Heart right ventricle (tissue), 16 donors: ENCODE results near the gene CYREN. TPM values are rescaled to one million over a fixed set of nuclear protein-coding genes. Genes with fewer than 3 reads are reported as not detected.
"Not testable (repeated sequence)": the region's sequence is repeated elsewhere in the genome, so short reads cannot be mapped to it uniquely, and the experiment has no call there.

Experiments
- ATAC-seq, 8 donors: fragments of 200-7000 bp; cut with Tn5 transposase; one replicate each; pipeline ENCODE4 v1.9.1; 2020; ENCODE audit warnings: mild to moderate bottlenecking in 8 of 8, moderate library complexity in 8 of 8, moderate number of reproducible peaks in 1 of 8
- DNase-seq, 2 donors: peaks; one replicate each; pipeline ENCODE4 v3.0.0-alpha.2; 2020
- H3K27ac ChIP-seq, 10 donors: fragments of 200-600 bp; sonication (generic) in 2 of 10; one replicate each; pipeline versions ENCODE4 v1.5.0 to v1.8.0; 2020 to 2022; ENCODE audit warnings: mild to moderate bottlenecking in 3 of 10
- H3K27me3 ChIP-seq, 7 donors: fragments of 200-600 bp; one replicate each; pipeline ENCODE4 v1.8.0; 2021 to 2022; ENCODE audit warnings: mild to moderate bottlenecking in 2 of 7
- H3K36me3 ChIP-seq, 9 donors: fragments of 200-600 bp; sonication (generic) in 1 of 9; one replicate each; pipeline versions ENCODE4 v1.5.0 to v1.8.0; 2020 to 2022; ENCODE audit warnings: mild to moderate bottlenecking in 2 of 9
- H3K4me1 ChIP-seq, 9 donors: fragments of 200-600 bp; sonication (generic) in 1 of 9; one replicate each; pipeline versions ENCODE4 v1.5.0 to v1.8.0; 2020 to 2022; ENCODE audit warnings: mild to moderate bottlenecking in 4 of 9
- H3K4me3 ChIP-seq, 10 donors: fragments of 200-600 bp; sonication (generic) in 2 of 10; one replicate each; pipeline versions ENCODE4 v1.5.0 to v1.8.0; 2020 to 2022; ENCODE audit warnings: mild to moderate bottlenecking in 7 of 10, moderate library complexity in 2 of 10
- H3K9me3 ChIP-seq, 11 donors: fragments of 200-600 bp in 10 of 11; sonication (generic) in 2 of 11; one replicate each; pipeline versions ENCODE4 v1.5.0 to v1.8.0; 2013 to 2022; ENCODE audit warnings: mild to moderate bottlenecking in 2 of 11, control low read depth in 1 of 11, moderate library complexity in 1 of 11
- WGBS, 2 donors: extraction: QIAGEN DNeasy Blood & Tissue Kit; methylation state at CpG; one replicate each; pipeline ENCODE4 v1.1.7; 2013; ENCODE audit warnings: inconsistent platforms in 1 of 2; 5-methylcytosine and 5-hydroxymethylcytosine counted together
- intact Hi-C, 10 donors: fragments of 100-400 bp; cut with DNase I; formaldehyde crosslinking; loops; one replicate each; pipeline versions ENCODE4 v1.11.1 to v1.14.2; 2022
- polyA plus RNA-seq, 2 donors: library from polyadenylated mRNA; stranded (reverse); fragments of 200-250 nt; gene quantifications; one replicate each; pipeline ENCODE4 v1.2.3, GENCODE V29; 2013
- total RNA-seq, 10 donors: library from RNA; stranded (reverse); fragmentation: NEBNext Ultra II Directional in 3 of 10; extraction: Animal tissue kit (Norgen Biotek cat#: 25700) in 3 of 10; gene quantifications; one replicate each; pipeline versions ENCODE4 v1.2.1 to v1.2.4, GENCODE V29; 2021 to 2023
- TF ChIP-seq, protein P1 (sequence below), 9 donors: fragments of 200-600 bp; sonication (generic) in 2 of 9; IDR thresholded peaks; one replicate each; pipeline versions ENCODE4 v1.5.0 to v1.8.0; 2021 to 2022; ENCODE audit warnings: antibody characterized with exemption in 9 of 9, mild to moderate bottlenecking in 5 of 9, moderate library complexity in 1 of 9
- donor health status: Arrhythmogenic right ventricular cardiomyopathy.
- donor health status: ischemic (EF 13 %, LVEDD 7.1; RV severe dilation, severe dysfunction).
- donor health status: healthy with polysubstance abuse.
- donor health status: DM: no; HTN: yes; CAD: no.
- donor health status: DM: no; HTN: no; CAD: no.
- donor health status: ischemic (EF 25% LVEDD 6.9; RV normal size, moderate dysfunction).
- donor health status: ischemic (EF 25% LVEDD 5.7; RV mildly dilated, moderate dysfunction).
- donor health status: healthy.
- donor health status: DM: yes; HTN: yes; CAD: no.
- donor health status: Ischemic cardiomyopathy.
- donor health status: ischemic (EF 35%, LVEDD 5.7; RV mildly dilated, moderate dysfunction).
- donor health status: nonischemic (EF 11% LVEDD 7.7; RV severe dilation, severe dysfunction).
- donor health status: DM: yes; HTN: yes; CAD: no.
- donor health status: PGD.
- donor health status: ischemic (EF 29% LVEDD 5.4; RV normal size, mild dysfunction).
- donor health status: nonischemic (EF 23%, LVEDD 6.1; RV moderate dilation, normal function).

CYREN gene
- total and polyA plus RNA-seq, 12 donors: 16.0 to 33.3 (median 22.6) TPM

DNA sequence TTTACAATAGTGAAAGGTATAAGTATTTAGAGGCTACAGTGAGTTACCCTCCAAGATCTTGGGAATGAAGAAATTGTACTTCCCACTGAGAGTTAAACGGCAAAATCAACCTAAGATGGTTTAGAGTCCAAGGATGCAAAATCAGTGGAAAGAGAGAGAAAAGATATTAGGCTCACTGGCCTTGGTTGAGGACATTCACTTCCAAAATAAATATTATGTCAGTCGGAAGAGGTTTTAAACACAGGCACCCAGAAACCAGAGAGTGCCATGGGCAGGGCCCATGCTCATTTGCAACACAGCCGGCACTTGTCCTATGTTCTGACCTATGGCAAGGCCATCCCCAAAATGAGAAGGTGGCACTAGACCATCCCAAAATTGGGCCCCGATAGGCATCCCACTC is 44.7 kb upstream of the CYREN start:
- no peak for ATAC-seq
- DNase-seq: no peak
- WGBS, 2 donors: 85 to 89% methylated on average over 4 of the region's 4 CpGs
- peaks cover 0 to 7% (median 0%) of the 10 kb centered on the region in 7 donors for H3K27me3 ChIP-seq
- TF ChIP-seq, protein P1, sequence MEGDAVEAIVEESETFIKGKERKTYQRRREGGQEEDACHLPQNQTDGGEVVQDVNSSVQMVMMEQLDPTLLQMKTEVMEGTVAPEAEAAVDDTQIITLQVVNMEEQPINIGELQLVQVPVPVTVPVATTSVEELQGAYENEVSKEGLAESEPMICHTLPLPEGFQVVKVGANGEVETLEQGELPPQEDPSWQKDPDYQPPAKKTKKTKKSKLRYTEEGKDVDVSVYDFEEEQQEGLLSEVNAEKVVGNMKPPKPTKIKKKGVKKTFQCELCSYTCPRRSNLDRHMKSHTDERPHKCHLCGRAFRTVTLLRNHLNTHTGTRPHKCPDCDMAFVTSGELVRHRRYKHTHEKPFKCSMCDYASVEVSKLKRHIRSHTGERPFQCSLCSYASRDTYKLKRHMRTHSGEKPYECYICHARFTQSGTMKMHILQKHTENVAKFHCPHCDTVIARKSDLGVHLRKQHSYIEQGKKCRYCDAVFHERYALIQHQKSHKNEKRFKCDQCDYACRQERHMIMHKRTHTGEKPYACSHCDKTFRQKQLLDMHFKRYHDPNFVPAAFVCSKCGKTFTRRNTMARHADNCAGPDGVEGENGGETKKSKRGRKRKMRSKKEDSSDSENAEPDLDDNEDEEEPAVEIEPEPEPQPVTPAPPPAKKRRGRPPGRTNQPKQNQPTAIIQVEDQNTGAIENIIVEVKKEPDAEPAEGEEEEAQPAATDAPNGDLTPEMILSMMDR (IDR thresholded peaks at IDR 0.05): no peak
- no peaks in the 10 kb centered on the region for H3K36me3 ChIP-seq
- no peaks in the 10 kb centered on the region for H3K9me3 ChIP-seq
- H3K4me3 ChIP-seq: no peak overlapping the region
- H3K27ac ChIP-seq: no peak overlapping the region
- peaks cover 0 to 11% (median 7%) of the 10 kb centered on the region in 9 donors for H3K4me1 ChIP-seq
- intact Hi-C loops: no loop called here

DNA sequence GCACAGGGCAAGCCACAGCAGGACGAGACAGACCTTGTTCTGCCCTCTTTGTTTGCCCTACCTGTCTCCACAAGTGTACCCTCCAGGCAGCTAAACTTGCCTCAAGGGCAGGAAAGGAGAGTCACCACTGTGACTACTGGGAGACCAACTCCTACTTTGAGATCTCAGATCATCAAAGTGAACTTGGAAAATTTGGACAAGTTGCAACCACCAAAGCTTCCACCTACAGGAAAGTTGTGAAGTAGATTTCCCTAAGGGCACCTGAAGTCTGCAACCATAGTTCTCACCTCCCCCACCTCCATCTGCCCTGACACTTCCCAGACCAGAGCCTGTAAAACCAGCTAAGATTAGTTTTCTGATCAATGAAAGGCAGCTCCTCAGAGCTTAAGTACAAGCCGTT is 43.3 kb upstream of the CYREN start:
- DNase-seq (no peak), ATAC-seq (no peak)
- TF ChIP-seq, protein P1 (IDR thresholded peaks at IDR 0.05): no peak
- Histone ChIP-seq H3K4me1 (peaks cover 0 to 25% (median 14%) of the 10 kb centered on the region in 9 donors), H3K36me3 (peaks cover 0 to 5% (median 0%) of the 10 kb centered on the region in 9 donors), H3K4me3 (no peak overlapping the region), H3K9me3 (no peaks in the 10 kb centered on the region), H3K27ac (no peak overlapping the region), H3K27me3 (peaks cover 0 to 5% (median 0%) of the 10 kb centered on the region in 7 donors)
- 72 to 73% methylated on average over 2 of the region's 2 CpGs for WGBS, 2 donors
- intact Hi-C loops: no loop called here

DNA sequence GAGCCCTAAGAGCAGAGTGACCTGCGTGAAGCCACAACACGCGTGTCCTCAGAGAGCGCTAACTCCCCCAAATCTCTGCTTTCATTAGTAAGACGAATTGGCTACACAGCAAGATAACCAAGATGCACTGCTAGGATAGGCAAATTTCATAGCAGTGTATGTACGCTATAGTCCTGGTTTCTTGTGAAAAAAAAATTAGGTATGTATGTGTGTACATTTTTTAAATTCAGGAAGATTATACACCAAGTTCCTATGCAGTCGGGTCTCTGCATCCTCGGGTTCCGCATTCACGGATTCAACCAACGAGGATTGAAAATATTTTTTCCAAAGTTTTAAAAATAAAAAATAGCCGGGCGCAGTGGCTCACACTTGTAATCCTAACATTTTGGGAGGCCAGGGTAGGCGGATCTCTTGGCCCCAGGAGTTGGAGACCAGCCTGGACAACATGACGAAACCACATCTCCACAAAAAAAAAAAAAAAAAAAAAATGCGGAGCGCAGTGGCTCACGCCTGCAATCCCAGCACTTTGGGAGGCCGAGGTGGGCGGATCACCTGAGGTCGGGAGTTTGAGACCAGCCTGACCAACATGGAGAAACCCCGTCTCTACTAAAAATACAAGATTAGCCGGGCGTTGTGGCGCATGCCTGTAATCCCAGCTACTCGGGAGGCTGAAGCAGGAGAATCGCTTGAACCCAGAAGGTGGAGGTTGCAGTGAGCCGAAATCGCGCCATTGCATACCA is 41.6 kb upstream of the CYREN start:
- peak overlapping the region; percentile 73 to 99 (median 86) for H3K4me3 ChIP-seq
- peaks cover 0 to 15% (median 0%) of the 10 kb centered on the region in 9 donors for H3K36me3 ChIP-seq
- DNase-seq: peak in 1 of 2 donors; percentile 34
- ATAC-seq: peak in 4 of 8 donors; percentile 16 to 38 (median 28)
- H3K9me3 ChIP-seq, H3K27me3 ChIP-seq: not testable (repeated sequence)
- intact Hi-C loops: loop anchor here in 1 of 10 donors (2.0 kb wide), 1 partner anchor 41 kb away; the partner anchor contains the start of gene CYREN
- peaks cover 0 to 33% (median 14%) of the 10 kb centered on the region in 9 donors for H3K4me1 ChIP-seq
- 53 to 59% methylated on average over 25 to 30 of the region's 30 CpGs for WGBS, 2 donors
- peak overlapping the region in 9 of 10 donors; percentile 81 to 93 (median 91) for H3K27ac ChIP-seq

DNA sequence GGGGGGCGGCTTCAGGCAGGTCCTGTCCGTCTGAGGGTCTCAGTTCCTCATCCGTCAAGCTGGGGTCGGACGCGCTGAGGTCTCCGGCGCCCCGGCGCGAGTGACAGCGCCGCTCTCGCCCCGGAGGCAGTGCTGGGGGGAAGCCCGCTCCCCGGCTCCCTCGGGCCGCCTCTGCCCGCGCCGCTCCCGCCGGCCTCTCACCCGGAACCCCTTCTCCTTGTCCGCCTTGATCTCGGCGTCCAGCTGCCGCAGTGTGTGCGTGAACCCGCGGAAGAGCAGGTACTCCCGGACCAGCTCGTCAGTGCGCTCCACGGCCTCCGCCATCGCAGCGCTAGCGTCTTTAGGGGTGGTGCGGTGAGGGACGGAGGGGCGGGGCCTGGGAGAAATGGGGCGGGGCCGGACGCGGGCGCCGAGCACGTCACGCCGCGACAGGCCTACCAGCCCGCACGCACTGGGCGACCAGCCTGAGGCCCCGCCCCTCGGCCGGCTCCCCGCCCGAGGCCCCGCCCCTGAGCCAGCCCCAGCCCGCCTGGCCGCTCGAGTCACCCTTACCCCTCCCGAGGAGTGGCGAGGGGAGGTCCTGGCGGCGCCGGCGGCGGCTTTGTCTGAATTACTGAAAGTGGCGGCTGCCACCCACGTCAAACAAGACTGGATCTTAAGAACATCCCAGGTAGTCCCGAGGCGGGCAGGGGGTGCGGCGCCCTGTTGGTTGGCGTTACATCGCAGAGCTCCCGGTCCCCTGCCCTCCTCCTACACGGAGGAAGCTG is 40.9 kb upstream of the CYREN start, which contains the start of gene WDR91:
Gene WDR91 (minus strand): TSS at position 348 of the 767 bp plus-strand sequence. CDS start 24 bp downstream, at position 324.
- Histone ChIP-seq H3K4me1 (peaks cover 0 to 33% (median 14%) of the 10 kb centered on the region in 9 donors), H3K27me3 (no peaks in the 10 kb centered on the region), H3K36me3 (peaks cover 0 to 21% (median 0%) of the 10 kb centered on the region in 9 donors), H3K27ac (peak within 1 kb of the TSS; percentile 62 to 93 (median 91)), H3K4me3 (peak within 1 kb of the TSS; percentile 73 to 99 (median 86)), H3K9me3 (no peaks in the 10 kb centered on the region)
- peak; percentile 94 to 97 for DNase-seq
- TF ChIP-seq, protein P1 (IDR thresholded peaks at IDR 0.05): peak in 2 of 9 donors; percentile 17 to 35
- ATAC-seq: peak; percentile 97 to 99 (median 98)
- WGBS, 2 donors: 0% methylated on average over 69 to 82 of the region's 82 CpGs
- intact Hi-C loops: loop anchor here in 1 of 10 donors (2.0 kb wide), 1 partner anchor 41 kb away; the partner anchor contains the start of gene CYREN
